Anterior cingulate cortex (tissue), 58 donors: Measurements from ENCODE around the gene DEPDC1B.
"Not testable (repeated sequence)": the region's sequence is repeated elsewhere in the genome, so short reads cannot be mapped to it uniquely, and the experiment has no call there.

Experiments
- DNase-seq, 58 donors: peaks; one replicate each; lab custom pipeline; 2025; lab: John Stamatoyannopoulos, UW

DEPDC1B gene

GRCh38 chr5:60699609-60700415 lies at the start of gene DEPDC1B:
Gene DEPDC1B, minus strand, starts transcription at chr5:60700166. Its CDS starts 73 bp downstream, at chr5:60700093.
- DNase-seq = peak; percentile 2 to 89 (median 76)

GRCh38 chr5:60744682-60745081 lies 44.7 kb upstream of the DEPDC1B start:
- DNase-seq = no peak

GRCh38 chr5:60743511-60744314 lies 43.7 kb upstream of the DEPDC1B start:
- DNase-seq = no peak

GRCh38 chr5:60740322-60740721 lies 40.4 kb upstream of the DEPDC1B start:
- DNase-seq = no peak

GRCh38 chr5:60738933-60739332 lies 39.0 kb upstream of the DEPDC1B start:
- no peak for DNase-seq

- no peak for DNase-seq
These were observed 38.5 kb upstream of the DEPDC1B start for GRCh38 chr5:60738461-60738860.

GRCh38 chr5:60730858-60731257 lies 30.9 kb upstream of the DEPDC1B start:
- DNase-seq = not testable (repeated sequence)

- DNase-seq = no peak
These were observed 27.2 kb upstream of the DEPDC1B start for GRCh38 chr5:60727033-60727679.

GRCh38 chr5:60724126-60724525 lies 24.2 kb upstream of the DEPDC1B start:
- no peak for DNase-seq

- no peak for DNase-seq
These were observed 22.4 kb upstream of the DEPDC1B start for GRCh38 chr5:60722416-60722815.

GRCh38 chr5:60719329-60719728 lies 19.4 kb upstream of the DEPDC1B start:
- no peak for DNase-seq

GRCh38 chr5:60718166-60718892 lies 18.4 kb upstream of the DEPDC1B start:
- no peak for DNase-seq

GRCh38 chr5:60715201-60715928 lies 15.4 kb upstream of the DEPDC1B start:
- not testable (repeated sequence) for DNase-seq

- DNase-seq = no peak
These were observed 13.0 kb upstream of the DEPDC1B start for GRCh38 chr5:60712950-60713349.

GRCh38 chr5:60711892-60712291 lies 11.9 kb upstream of the DEPDC1B start:
- not testable (repeated sequence) for DNase-seq

- no peak for DNase-seq
These were observed 10.4 kb upstream of the DEPDC1B start for GRCh38 chr5:60710362-60710761.

GRCh38 chr5:60705144-60705543 lies 5.2 kb upstream of the DEPDC1B start:
- no peak for DNase-seq

- DNase-seq = no peak
These were observed 4.0 kb upstream of the DEPDC1B start for GRCh38 chr5:60703944-60704343.

GRCh38 chr5:60701321-60701968 lies 1.5 kb upstream of the DEPDC1B start:
- DNase-seq = no peak
